ENCODE results near the gene ACSM6.

ACSM6 gene

DNA sequence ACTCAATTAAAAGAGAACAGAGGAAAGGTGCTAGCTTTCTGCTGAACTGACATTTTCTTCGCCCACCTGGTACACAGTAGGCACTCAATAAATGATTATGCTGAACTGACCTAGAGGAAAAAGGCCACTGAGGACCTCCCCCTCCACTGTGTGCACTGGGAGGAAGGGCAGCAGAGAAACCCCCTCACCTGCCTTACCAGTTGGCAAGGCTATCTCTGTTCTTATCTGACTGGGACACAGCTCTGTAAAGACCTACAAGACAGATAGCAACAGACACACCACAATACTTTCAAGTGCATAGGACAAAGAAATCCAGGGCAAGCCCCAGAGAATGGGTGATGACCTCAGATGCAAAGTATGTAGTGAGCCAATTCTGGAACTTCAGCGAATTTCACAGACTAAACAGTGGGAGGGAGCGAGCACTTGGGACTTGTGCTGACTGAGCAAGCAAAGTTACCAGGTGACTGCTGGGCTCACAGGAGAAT is 66.4 kb downstream of the ACSM6 start:
- Histone ChIP-seq H3K4me1 (ENCODE audit: control extremely low read depth in 1 of 4, control insufficient read depth in 4 of 4, insufficient read depth in 4 of 4, low read length in 3 of 4) (peaks cover 0 to 5% (median 0%) of the 10 kb centered on the region in 4 experiments), H3K27ac (ENCODE audit: insufficient read depth in 1 of 2, low read depth in 1 of 2, low read length in 2 of 2, poor library complexity in 1 of 2, severe bottlenecking in 2 of 2) (no peak overlapping the region), H3K36me3 (ENCODE audit: control insufficient read depth in 4 of 4, insufficient read depth in 4 of 4, low read length in 3 of 4) (peaks cover 0 to 50% (median 18%) of the 10 kb centered on the region in 4 experiments), H3K27me3 (replicated peaks in 2 of 5; ENCODE audit: control insufficient read depth in 4 of 5, insufficient read depth in 5 of 5, low read length in 4 of 5) (no peaks in the 10 kb centered on the region), H3K9me3 (ENCODE audit: control extremely low read depth in 1 of 5, control insufficient read depth in 4 of 5, insufficient read depth in 2 of 5, low read depth in 1 of 5, low read length in 4 of 5) (peaks cover 0 to 5% (median 2%) of the 10 kb centered on the region in 5 experiments), H3K4me3 (ENCODE audit: control insufficient read depth in 1 of 7, extremely low read depth in 1 of 7, insufficient read depth in 4 of 7, low read depth in 2 of 7, low read length in 6 of 7) (no peak overlapping the region)
- ChIA-PET POLR2A (no interaction called here), CTCF (interaction anchor here (0.7 to 3.0 kb wide), 9 partner anchors 9 to 103 kb away, joined by 3 to 12 read pairs (median 3); no protein-coding TSS in a partner anchor)
- 97% methylated on average over 3 of the region's 3 CpGs for WGBS (ENCODE audit: insufficient coverage)
- no peak for DNase-seq

DNA sequence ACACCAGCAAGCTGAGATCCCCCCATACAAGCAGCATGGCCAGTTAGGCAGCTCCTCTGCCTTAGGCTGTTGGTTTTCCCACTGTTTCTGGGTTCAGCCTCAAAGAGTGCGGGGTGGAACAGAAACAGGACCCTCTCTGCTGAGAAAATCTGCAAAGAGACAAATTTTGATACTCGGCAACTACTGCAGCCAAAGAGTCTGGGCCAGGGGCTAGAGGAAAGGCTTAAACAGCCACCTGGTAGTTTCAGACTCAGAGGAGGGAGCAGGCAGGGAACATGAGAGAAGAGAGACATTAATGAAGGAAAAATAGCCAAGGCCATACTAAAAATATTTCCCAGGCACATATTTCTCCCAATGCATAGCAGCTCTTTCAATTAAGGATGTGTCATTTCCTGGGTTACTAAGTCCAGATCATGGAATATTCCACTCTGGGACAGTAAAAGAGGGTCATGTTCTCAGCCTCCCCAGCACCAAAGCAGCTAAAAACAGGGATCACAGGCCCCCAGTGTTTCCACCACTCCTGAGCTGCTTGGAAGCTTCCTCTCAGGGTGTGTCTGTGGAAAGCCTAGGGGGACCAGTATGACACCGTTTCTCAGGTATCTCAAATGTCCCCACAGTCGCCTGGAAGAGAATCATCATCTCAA is 67.0 kb downstream of the ACSM6 start:
- WGBS (ENCODE audit: insufficient coverage), result 96% methylated on average over 4 of the region's 4 CpGs
- H3K4me1 ChIP-seq (ENCODE audit: control extremely low read depth in 1 of 4, control insufficient read depth in 4 of 4, insufficient read depth in 4 of 4, low read length in 3 of 4), result peaks cover 0 to 5% (median under 1%) of the 10 kb centered on the region in 4 experiments
- H3K9me3 ChIP-seq (ENCODE audit: control extremely low read depth in 1 of 5, control insufficient read depth in 4 of 5, insufficient read depth in 2 of 5, low read depth in 1 of 5, low read length in 4 of 5), result peaks cover 0 to 5% (median 2%) of the 10 kb centered on the region in 5 experiments
- H3K4me3 ChIP-seq (ENCODE audit: control insufficient read depth in 1 of 7, extremely low read depth in 1 of 7, insufficient read depth in 4 of 7, low read depth in 2 of 7, low read length in 6 of 7), result no peak overlapping the region
- ChIA-PET POLR2A (no interaction called here), CTCF (interaction anchor here (0.9 to 3.0 kb wide), 6 partner anchors 14 to 102 kb away, joined by 3 to 12 read pairs (median 4); no protein-coding TSS in a partner anchor)
- H3K36me3 ChIP-seq (ENCODE audit: control insufficient read depth in 4 of 4, insufficient read depth in 4 of 4, low read length in 3 of 4), result peaks cover 0 to 50% (median 18%) of the 10 kb centered on the region in 4 experiments
- H3K27ac ChIP-seq (ENCODE audit: insufficient read depth in 1 of 2, low read depth in 1 of 2, low read length in 2 of 2, poor library complexity in 1 of 2, severe bottlenecking in 2 of 2), result no peak overlapping the region
- no peak for DNase-seq
- H3K27me3 ChIP-seq (replicated peaks in 2 of 5; ENCODE audit: control insufficient read depth in 4 of 5, insufficient read depth in 5 of 5, low read length in 4 of 5), result no peaks in the 10 kb centered on the region

DNA sequence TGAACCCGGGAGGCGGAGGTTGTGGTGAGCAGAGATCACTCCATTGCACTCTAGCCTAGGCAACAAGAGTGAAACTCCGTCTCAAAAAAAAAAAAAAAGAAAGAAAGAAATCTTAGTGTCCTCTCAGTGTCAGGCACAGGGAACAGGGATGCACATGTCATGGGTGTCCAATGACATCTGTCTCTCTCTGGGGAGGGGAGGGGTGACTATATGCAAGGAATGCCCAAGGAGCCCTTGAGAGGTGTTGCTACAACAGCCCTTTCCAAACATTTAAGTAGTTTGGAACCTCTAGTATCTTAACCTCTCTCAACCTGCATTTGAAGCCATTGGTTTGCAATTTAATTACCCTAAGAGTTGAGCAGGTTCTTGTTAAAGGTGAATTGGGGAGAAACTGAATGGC is 67.9 kb downstream of the ACSM6 start:
- Histone ChIP-seq H3K27ac (ENCODE audit: insufficient read depth in 1 of 2, low read depth in 1 of 2, low read length in 2 of 2, poor library complexity in 1 of 2, severe bottlenecking in 2 of 2) (no peak overlapping the region), H3K36me3 (ENCODE audit: control insufficient read depth in 4 of 4, insufficient read depth in 4 of 4, low read length in 3 of 4) (peaks cover 0 to 47% (median 18%) of the 10 kb centered on the region in 4 experiments), H3K27me3 (replicated peaks in 2 of 5; ENCODE audit: control insufficient read depth in 4 of 5, insufficient read depth in 5 of 5, low read length in 4 of 5) (no peaks in the 10 kb centered on the region), H3K4me1 (ENCODE audit: control extremely low read depth in 1 of 4, control insufficient read depth in 4 of 4, insufficient read depth in 4 of 4, low read length in 3 of 4) (peaks cover 0 to 12% (median 4%) of the 10 kb centered on the region in 4 experiments), H3K4me3 (ENCODE audit: control insufficient read depth in 1 of 7, extremely low read depth in 1 of 7, insufficient read depth in 4 of 7, low read depth in 2 of 7, low read length in 6 of 7) (no peak overlapping the region), H3K9me3 (ENCODE audit: control extremely low read depth in 1 of 5, control insufficient read depth in 4 of 5, insufficient read depth in 2 of 5, low read depth in 1 of 5, low read length in 4 of 5) (peaks cover 0 to 5% (median 0%) of the 10 kb centered on the region in 5 experiments)
- DNase-seq, result no peak
- no CpG with 5 or more reads among the region's 3 CpGs for WGBS (ENCODE audit: insufficient coverage)
- POLR2A ChIA-PET, result no interaction called here
- CTCF ChIA-PET, result interaction anchor here (2.9 to 3.0 kb wide), 2 partner anchors 15 to 21 kb away, joined by 6 to 12 read pairs; no protein-coding TSS in a partner anchor

DNA sequence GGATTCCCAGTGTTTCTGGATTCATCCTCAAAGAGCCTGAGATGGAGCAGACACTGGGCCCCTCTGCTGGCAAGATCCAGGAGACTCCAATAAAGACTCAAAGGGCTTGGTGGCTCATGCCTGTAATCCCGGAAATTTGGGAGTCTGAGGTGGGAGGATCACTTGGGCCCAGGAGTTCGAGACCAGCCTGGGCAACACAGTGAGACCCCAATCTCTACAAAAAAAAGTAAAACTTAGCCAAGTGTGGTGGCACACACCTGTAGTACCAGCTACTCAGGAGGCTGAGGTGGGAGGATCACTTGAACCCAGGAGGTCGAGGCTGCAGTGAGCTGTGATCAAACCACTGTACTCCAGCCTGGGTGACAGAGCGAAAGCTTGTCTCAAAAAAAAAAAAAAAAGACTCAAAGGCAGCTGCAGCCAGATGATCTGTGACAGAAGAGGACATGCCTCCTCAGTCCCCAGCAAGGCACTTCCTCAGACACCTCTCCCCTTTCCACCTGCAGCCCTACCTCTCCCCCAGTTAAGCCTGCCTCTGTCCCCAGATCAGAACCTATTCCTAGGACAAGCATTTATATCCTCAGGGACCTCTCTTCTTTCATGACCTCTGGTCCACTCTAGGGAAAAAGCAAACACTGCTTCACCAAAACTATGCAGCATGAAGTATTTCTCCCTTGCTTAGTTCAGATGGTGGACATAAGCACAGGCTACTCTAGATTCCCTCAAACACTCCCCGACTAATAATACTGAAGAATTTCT is 68.9 kb downstream of the ACSM6 start:
- Histone ChIP-seq H3K27ac (ENCODE audit: insufficient read depth in 1 of 2, low read depth in 1 of 2, low read length in 2 of 2, poor library complexity in 1 of 2, severe bottlenecking in 2 of 2) (no peak overlapping the region), H3K9me3 (ENCODE audit: control extremely low read depth in 1 of 5, control insufficient read depth in 4 of 5, insufficient read depth in 2 of 5, low read depth in 1 of 5, low read length in 4 of 5) (peaks cover 0 to 1% (median 0%) of the 10 kb centered on the region in 5 experiments), H3K36me3 (ENCODE audit: control insufficient read depth in 4 of 4, insufficient read depth in 4 of 4, low read length in 3 of 4) (peaks cover 0 to 40% (median 18%) of the 10 kb centered on the region in 4 experiments), H3K4me3 (ENCODE audit: control insufficient read depth in 1 of 7, extremely low read depth in 1 of 7, insufficient read depth in 4 of 7, low read depth in 2 of 7, low read length in 6 of 7) (no peak overlapping the region), H3K27me3 (replicated peaks in 2 of 5; ENCODE audit: control insufficient read depth in 4 of 5, insufficient read depth in 5 of 5, low read length in 4 of 5) (no peaks in the 10 kb centered on the region), H3K4me1 (ENCODE audit: control extremely low read depth in 1 of 4, control insufficient read depth in 4 of 4, insufficient read depth in 4 of 4, low read length in 3 of 4) (peaks cover 0 to 17% (median 4%) of the 10 kb centered on the region in 4 experiments)
- 97% methylated on average over 3 of the region's 5 CpGs for WGBS (ENCODE audit: insufficient coverage)
- CTCF ChIA-PET, result interaction anchor here (3.0 kb wide), 1 partner anchor 20 kb away, joined by 6 read pairs; no protein-coding TSS in a partner anchor
- POLR2A ChIA-PET, result interaction anchor here (0.6 kb wide), 2 partner anchors 9 to 132 kb away, joined by 3 to 4 read pairs; no protein-coding TSS in a partner anchor
- no peak for DNase-seq

DNA sequence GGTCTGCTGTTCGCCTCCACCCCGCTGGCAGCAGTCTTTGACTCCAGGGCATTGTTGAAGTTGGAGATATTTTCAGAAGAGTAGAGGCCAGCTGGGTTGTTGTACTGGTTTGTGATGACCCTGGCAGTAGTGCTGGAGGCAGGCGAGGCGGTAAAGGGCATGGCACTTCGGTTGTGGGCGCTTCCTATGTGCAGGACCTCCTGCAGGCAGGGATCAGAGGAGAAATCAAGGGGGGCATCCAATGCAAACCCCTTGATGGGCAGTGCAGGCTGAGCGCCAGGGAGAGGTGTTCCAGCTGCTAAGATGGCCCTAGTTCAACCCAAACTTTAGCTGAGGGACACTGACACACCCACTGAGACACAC is 69.8 kb downstream of the ACSM6 start:
- no peak overlapping the region for H3K27ac ChIP-seq (ENCODE audit: insufficient read depth in 1 of 2, low read depth in 1 of 2, low read length in 2 of 2, poor library complexity in 1 of 2, severe bottlenecking in 2 of 2)
- CTCF ChIA-PET, result interaction anchor here (1.1 to 3.3 kb wide), 2 partner anchors 17 to 21 kb away, joined by 4 to 7 read pairs; no protein-coding TSS in a partner anchor

DNA sequence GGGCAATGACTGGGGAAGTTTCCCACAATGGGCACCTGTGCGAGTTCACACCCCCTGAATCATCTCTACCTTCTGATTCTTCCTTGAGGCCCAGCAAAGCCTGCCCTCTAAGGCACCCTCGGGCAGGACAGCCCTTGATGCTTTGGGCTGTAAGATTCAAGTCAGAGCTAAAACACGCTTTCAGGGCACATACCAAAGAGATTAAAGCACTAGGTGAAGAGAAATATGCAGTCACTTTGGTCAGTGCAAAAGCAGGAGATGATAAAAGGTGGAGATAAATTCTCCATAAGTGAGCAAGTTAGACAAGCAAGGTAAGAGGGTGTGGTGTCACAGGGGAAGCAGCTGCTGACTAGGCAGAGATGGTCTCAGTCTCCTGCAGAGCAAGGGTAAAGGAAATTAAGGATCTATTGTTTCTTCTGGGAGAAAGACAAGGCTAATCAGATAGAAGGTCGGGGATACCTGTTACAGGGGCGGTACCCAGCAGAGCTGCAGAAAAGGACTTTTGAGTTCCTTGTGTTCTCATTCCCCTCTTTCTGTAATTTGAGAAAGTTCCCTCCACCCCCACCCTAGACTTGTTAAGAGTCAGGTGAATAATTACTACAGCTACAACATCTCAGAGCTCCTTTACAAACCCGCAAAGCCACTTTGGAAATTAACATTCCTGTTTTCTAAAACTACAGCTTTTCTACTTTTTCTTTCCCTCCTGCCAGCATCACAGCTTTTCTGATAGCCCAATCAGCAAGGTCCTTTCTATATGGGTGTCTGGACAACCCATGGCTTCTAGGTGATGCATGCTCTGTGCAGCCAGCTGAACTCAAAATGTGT is 70.4 kb downstream of the ACSM6 start:
- peaks cover 0 to 17% (median 4%) of the 10 kb centered on the region in 4 experiments for H3K4me1 ChIP-seq (ENCODE audit: control extremely low read depth in 1 of 4, control insufficient read depth in 4 of 4, insufficient read depth in 4 of 4, low read length in 3 of 4)
- no peak overlapping the region for H3K4me3 ChIP-seq (ENCODE audit: control insufficient read depth in 1 of 7, extremely low read depth in 1 of 7, insufficient read depth in 4 of 7, low read depth in 2 of 7, low read length in 6 of 7)
- no peaks in the 10 kb centered on the region for H3K9me3 ChIP-seq (ENCODE audit: control extremely low read depth in 1 of 5, control insufficient read depth in 4 of 5, insufficient read depth in 2 of 5, low read depth in 1 of 5, low read length in 4 of 5)
- H3K27ac ChIP-seq (ENCODE audit: insufficient read depth in 1 of 2, low read depth in 1 of 2, low read length in 2 of 2, poor library complexity in 1 of 2, severe bottlenecking in 2 of 2), result no peak overlapping the region
- peaks cover 0 to 42% (median 25%) of the 10 kb centered on the region in 4 experiments for H3K36me3 ChIP-seq (ENCODE audit: control insufficient read depth in 4 of 4, insufficient read depth in 4 of 4, low read length in 3 of 4)
- ChIA-PET CTCF (interaction anchor here (1.0 to 3.3 kb wide), 7 partner anchors 10 to 99 kb away, joined by 3 to 10 read pairs (median 4); no protein-coding TSS in a partner anchor), POLR2A (no interaction called here)
- 82% methylated on average over 6 of the region's 6 CpGs for WGBS (ENCODE audit: insufficient coverage)
- DNase-seq, result no peak
- no peaks in the 10 kb centered on the region for H3K27me3 ChIP-seq (replicated peaks in 2 of 5; ENCODE audit: control insufficient read depth in 4 of 5, insufficient read depth in 5 of 5, low read length in 4 of 5)

More for the DNA sequence above, 69.8 kb downstream of the ACSM6 start:
- Histone ChIP-seq H3K27me3 (replicated peaks in 2 of 5; ENCODE audit: control insufficient read depth in 4 of 5, insufficient read depth in 5 of 5, low read length in 4 of 5) (no peaks in the 10 kb centered on the region), H3K9me3 (ENCODE audit: control extremely low read depth in 1 of 5, control insufficient read depth in 4 of 5, insufficient read depth in 2 of 5, low read depth in 1 of 5, low read length in 4 of 5) (no peaks in the 10 kb centered on the region), H3K36me3 (ENCODE audit: control insufficient read depth in 4 of 4, insufficient read depth in 4 of 4, low read length in 3 of 4) (peaks cover 0 to 41% (median 24%) of the 10 kb centered on the region in 4 experiments), H3K4me1 (ENCODE audit: control extremely low read depth in 1 of 4, control insufficient read depth in 4 of 4, insufficient read depth in 4 of 4, low read length in 3 of 4) (peaks cover 0 to 17% (median 4%) of the 10 kb centered on the region in 4 experiments), H3K4me3 (ENCODE audit: control insufficient read depth in 1 of 7, extremely low read depth in 1 of 7, insufficient read depth in 4 of 7, low read depth in 2 of 7, low read length in 6 of 7) (no peak overlapping the region)
- 80% methylated on average over 5 of the region's 7 CpGs for WGBS (ENCODE audit: insufficient coverage)
- no peak for DNase-seq
- POLR2A ChIA-PET, result no interaction called here
